ENCODE measurements around the gene CBLB.

The CBLB gene

GRCh38 chr3:105661461-105661860 lies 207.4 kb downstream of the CBLB start:
- 100% methylated on average over 1 of the region's 3 CpGs; no CpG with 5 or more reads in 1 of the 2 experiments for WGBS, 2 experiments (ENCODE audit: insufficient coverage in 2 of 2)
- no peaks in the 10 kb centered on the region for H3K9me3 ChIP-seq (ENCODE audit: control insufficient read depth, low read length)
- no peak overlapping the region for H3K27ac ChIP-seq (ENCODE audit: low read depth, low read length, severe bottlenecking)
- no peaks in the 10 kb centered on the region for H3K4me1 ChIP-seq (ENCODE audit: control insufficient read depth, insufficient read depth, low read length, poor library complexity, severe bottlenecking)
- no peak overlapping the region for H3K4me3 ChIP-seq (ENCODE audit: extremely low read depth, insufficient read depth, low read length, poor library complexity, severe bottlenecking)
- H3K36me3 ChIP-seq (ENCODE audit: control insufficient read depth, insufficient read depth, low read length), result peaks cover 78% of the 10 kb centered on the region

GRCh38 chr3:105656651-105657504 lies 211.9 kb downstream of the CBLB start:
- Histone ChIP-seq H3K4me1 (ENCODE audit: control insufficient read depth, insufficient read depth, low read length, poor library complexity, severe bottlenecking) (no peaks in the 10 kb centered on the region), H3K36me3 (ENCODE audit: control insufficient read depth, insufficient read depth, low read length) (peaks cover 48% of the 10 kb centered on the region), H3K27ac (ENCODE audit: low read depth, low read length, severe bottlenecking) (no peak overlapping the region), H3K4me3 (ENCODE audit: extremely low read depth, insufficient read depth, low read length, poor library complexity, severe bottlenecking) (no peak overlapping the region), H3K9me3 (ENCODE audit: control insufficient read depth, low read length) (no peaks in the 10 kb centered on the region)
- no CpG with 5 or more reads among the region's 1 CpG for WGBS, 2 experiments (ENCODE audit: insufficient coverage in 2 of 2)

- Histone ChIP-seq H3K36me3 (ENCODE audit: control insufficient read depth, insufficient read depth, low read length) (peaks cover 21% of the 10 kb centered on the region), H3K27ac (ENCODE audit: low read depth, low read length, severe bottlenecking) (no peak overlapping the region), H3K9me3 (ENCODE audit: control insufficient read depth, low read length) (no peaks in the 10 kb centered on the region), H3K4me3 (ENCODE audit: extremely low read depth, insufficient read depth, low read length, poor library complexity, severe bottlenecking) (no peak overlapping the region), H3K4me1 (ENCODE audit: control insufficient read depth, insufficient read depth, low read length, poor library complexity, severe bottlenecking) (peaks cover 9% of the 10 kb centered on the region)
- 83 to 100% methylated on average over 1 of the region's 3 CpGs for WGBS, 2 experiments (ENCODE audit: insufficient coverage in 2 of 2)
These were observed 214.9 kb downstream of the CBLB start for GRCh38 chr3:105653868-105654267.

GRCh38 chr3:105653166-105653565 lies 215.6 kb downstream of the CBLB start:
- H3K27ac ChIP-seq (ENCODE audit: low read depth, low read length, severe bottlenecking), result no peak overlapping the region
- H3K4me3 ChIP-seq (ENCODE audit: extremely low read depth, insufficient read depth, low read length, poor library complexity, severe bottlenecking), result no peak overlapping the region
- H3K36me3 ChIP-seq (ENCODE audit: control insufficient read depth, insufficient read depth, low read length), result peaks cover 14% of the 10 kb centered on the region
- no CpG with 5 or more reads among the region's 1 CpG for WGBS, 2 experiments (ENCODE audit: insufficient coverage in 2 of 2)
- H3K9me3 ChIP-seq (ENCODE audit: control insufficient read depth, low read length), result no peaks in the 10 kb centered on the region
- peaks cover 9% of the 10 kb centered on the region for H3K4me1 ChIP-seq (ENCODE audit: control insufficient read depth, insufficient read depth, low read length, poor library complexity, severe bottlenecking)

GRCh38 chr3:105649480-105649879 lies 219.3 kb downstream of the CBLB start:
- Histone ChIP-seq H3K4me1 (ENCODE audit: control insufficient read depth, insufficient read depth, low read length, poor library complexity, severe bottlenecking) (peaks cover 14% of the 10 kb centered on the region), H3K4me3 (ENCODE audit: extremely low read depth, insufficient read depth, low read length, poor library complexity, severe bottlenecking) (no peak overlapping the region), H3K36me3 (ENCODE audit: control insufficient read depth, insufficient read depth, low read length) (no peaks in the 10 kb centered on the region), H3K27ac (ENCODE audit: low read depth, low read length, severe bottlenecking) (no peak overlapping the region), H3K9me3 (ENCODE audit: control insufficient read depth, low read length) (no peaks in the 10 kb centered on the region)
- WGBS, 2 experiments (ENCODE audit: insufficient coverage in 2 of 2), result 100% methylated on average over 2 of the region's 3 CpGs; no CpG with 5 or more reads in 1 of the 2 experiments

- H3K4me3 ChIP-seq (ENCODE audit: extremely low read depth, insufficient read depth, low read length, poor library complexity, severe bottlenecking), result no peak overlapping the region
- H3K9me3 ChIP-seq (ENCODE audit: control insufficient read depth, low read length), result no peaks in the 10 kb centered on the region
- H3K27ac ChIP-seq (ENCODE audit: low read depth, low read length, severe bottlenecking), result no peak overlapping the region
- peaks cover 14% of the 10 kb centered on the region for H3K4me1 ChIP-seq (ENCODE audit: control insufficient read depth, insufficient read depth, low read length, poor library complexity, severe bottlenecking)
- H3K36me3 ChIP-seq (ENCODE audit: control insufficient read depth, insufficient read depth, low read length), result no peaks in the 10 kb centered on the region
- WGBS, 2 experiments (ENCODE audit: insufficient coverage in 2 of 2), result 67 to 70% methylated on average over 1 to 2 of the region's 2 CpGs
These were observed 221.8 kb downstream of the CBLB start for GRCh38 chr3:105647047-105647446.

- Histone ChIP-seq H3K4me1 (ENCODE audit: control insufficient read depth, insufficient read depth, low read length, poor library complexity, severe bottlenecking) (no peaks in the 10 kb centered on the region), H3K9me3 (ENCODE audit: control insufficient read depth, low read length) (peaks cover 2% of the 10 kb centered on the region), H3K4me3 (ENCODE audit: extremely low read depth, insufficient read depth, low read length, poor library complexity, severe bottlenecking) (no peak overlapping the region), H3K27ac (ENCODE audit: low read depth, low read length, severe bottlenecking) (no peak overlapping the region), H3K36me3 (ENCODE audit: control insufficient read depth, insufficient read depth, low read length) (no peaks in the 10 kb centered on the region)
- WGBS, 2 experiments (ENCODE audit: insufficient coverage in 2 of 2), result 88 to 90% methylated on average over 2 of the region's 2 CpGs
These were observed 229.7 kb downstream of the CBLB start for GRCh38 chr3:105639131-105639530.

DNA sequence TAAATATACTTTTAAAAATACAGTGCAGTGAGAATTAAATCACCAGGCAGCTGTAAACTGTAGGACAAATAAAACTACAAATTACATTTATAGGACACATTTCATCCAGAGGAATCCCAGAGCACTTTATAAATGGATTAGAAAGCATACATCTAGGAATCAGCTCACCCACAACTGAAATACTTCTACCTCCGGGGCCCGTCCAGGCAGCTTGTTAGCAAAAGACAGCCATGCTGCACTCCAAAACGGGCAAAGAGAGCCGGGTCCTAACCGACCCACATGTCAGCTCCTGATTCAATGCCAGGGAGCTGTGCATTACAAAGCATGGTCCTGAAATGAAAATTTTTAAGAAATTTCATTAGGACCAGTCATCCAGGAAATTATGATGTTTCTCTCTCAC lies 234.1 kb downstream of the CBLB start:
- Histone ChIP-seq H3K4me1 (ENCODE audit: control insufficient read depth, insufficient read depth, low read length, poor library complexity, severe bottlenecking) (no peaks in the 10 kb centered on the region), H3K4me3 (ENCODE audit: extremely low read depth, insufficient read depth, low read length, poor library complexity, severe bottlenecking) (no peak overlapping the region)
- WGBS, 2 experiments (ENCODE audit: insufficient coverage in 2 of 2), result 91 to 97% methylated on average over 4 of the region's 5 CpGs

DNA sequence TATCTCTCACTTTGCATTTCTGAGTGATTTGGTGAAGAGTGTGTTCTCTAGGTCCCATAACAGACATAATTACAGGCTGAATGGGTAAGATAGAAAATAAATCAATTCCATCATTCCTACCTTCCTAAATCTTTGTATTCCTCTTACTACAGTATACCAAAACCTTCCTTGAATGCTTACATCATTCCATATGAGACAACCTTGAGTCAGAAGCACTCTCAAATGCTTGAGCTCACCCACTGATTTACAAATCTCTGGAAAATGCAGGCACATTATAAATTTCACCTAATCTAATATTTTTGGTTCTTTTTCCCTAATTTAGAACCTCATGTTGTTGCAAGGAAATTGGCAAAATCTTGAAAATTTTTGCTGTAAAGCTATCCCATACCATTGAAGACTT lies 239.1 kb downstream of the CBLB start:
- Histone ChIP-seq H3K36me3 (ENCODE audit: control insufficient read depth, insufficient read depth, low read length) (no peaks in the 10 kb centered on the region), H3K27ac (ENCODE audit: low read depth, low read length, severe bottlenecking) (no peak overlapping the region), H3K4me3 (ENCODE audit: extremely low read depth, insufficient read depth, low read length, poor library complexity, severe bottlenecking) (no peak overlapping the region), H3K4me1 (ENCODE audit: control insufficient read depth, insufficient read depth, low read length, poor library complexity, severe bottlenecking) (no peaks in the 10 kb centered on the region), H3K9me3 (ENCODE audit: control insufficient read depth, low read length) (no peaks in the 10 kb centered on the region)

More for the DNA sequence above, 234.1 kb downstream of the CBLB start:
- Histone ChIP-seq H3K9me3 (ENCODE audit: control insufficient read depth, low read length) (no peaks in the 10 kb centered on the region), H3K27ac (ENCODE audit: low read depth, low read length, severe bottlenecking) (no peak overlapping the region), H3K36me3 (ENCODE audit: control insufficient read depth, insufficient read depth, low read length) (no peaks in the 10 kb centered on the region)

- Histone ChIP-seq H3K9me3 (ENCODE audit: control insufficient read depth, low read length) (no peaks in the 10 kb centered on the region), H3K4me3 (ENCODE audit: extremely low read depth, insufficient read depth, low read length, poor library complexity, severe bottlenecking) (no peak overlapping the region), H3K27ac (ENCODE audit: low read depth, low read length, severe bottlenecking) (no peak overlapping the region), H3K4me1 (ENCODE audit: control insufficient read depth, insufficient read depth, low read length, poor library complexity, severe bottlenecking) (no peaks in the 10 kb centered on the region), H3K36me3 (ENCODE audit: control insufficient read depth, insufficient read depth, low read length) (no peaks in the 10 kb centered on the region)
- WGBS, 2 experiments (ENCODE audit: insufficient coverage in 2 of 2), result 100% methylated on average over 3 to 5 of the region's 5 CpGs
These were observed 242.1 kb downstream of the CBLB start for GRCh38 chr3:105626739-105627138.

GRCh38 chr3:105622169-105622568 lies 246.6 kb downstream of the CBLB start:
- no peak overlapping the region for H3K4me3 ChIP-seq (ENCODE audit: extremely low read depth, insufficient read depth, low read length, poor library complexity, severe bottlenecking)
- no peak overlapping the region for H3K27ac ChIP-seq (ENCODE audit: low read depth, low read length, severe bottlenecking)
- no peaks in the 10 kb centered on the region for H3K36me3 ChIP-seq (ENCODE audit: control insufficient read depth, insufficient read depth, low read length)
- no peaks in the 10 kb centered on the region for H3K4me1 ChIP-seq (ENCODE audit: control insufficient read depth, insufficient read depth, low read length, poor library complexity, severe bottlenecking)
- H3K9me3 ChIP-seq (ENCODE audit: control insufficient read depth, low read length), result no peaks in the 10 kb centered on the region
